Lower leg skin (tissue), 3 donors: ENCODE measurements around the gene DDX60.

Source experiments
- POLR2A ChIP-seq, 2 donors: fragments of 450-650 bp; IDR thresholded peaks; one replicate each; pipeline ENCODE4 v1.6.1; 2016 to 2017; ENCODE audit warnings: antibody characterized with exemption in 2 of 2, mild to moderate bottlenecking in 1 of 2, moderate library complexity in 1 of 2
- TF ChIP-seq, protein P1 (sequence below), 3 donors: fragments of 450-650 bp; IDR thresholded peaks; one replicate each; pipeline ENCODE4 v1.5.1; 2016; ENCODE audit warnings: antibody characterized with exemption in 3 of 3, mild to moderate bottlenecking in 3 of 3, moderate library complexity in 2 of 3

DNA sequence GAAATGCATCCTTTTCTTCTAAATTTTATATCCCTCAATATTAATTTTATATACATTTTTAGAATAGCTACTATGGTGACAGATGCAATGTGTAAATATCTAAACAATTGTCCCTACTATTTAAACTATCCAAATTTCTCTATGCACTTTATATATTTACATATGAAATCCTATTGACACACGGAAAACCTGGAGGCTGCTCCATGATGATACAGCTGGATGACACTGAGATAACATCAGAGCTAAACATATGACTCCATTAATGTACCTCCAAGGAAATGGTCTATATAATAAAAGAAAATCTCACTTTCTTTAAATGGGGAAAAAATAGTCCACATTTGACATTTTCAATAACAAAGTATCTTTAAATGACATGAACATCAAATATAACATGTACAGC is 43.7 kb downstream of the DDX60 start:
- TF ChIP-seq, protein P1, sequence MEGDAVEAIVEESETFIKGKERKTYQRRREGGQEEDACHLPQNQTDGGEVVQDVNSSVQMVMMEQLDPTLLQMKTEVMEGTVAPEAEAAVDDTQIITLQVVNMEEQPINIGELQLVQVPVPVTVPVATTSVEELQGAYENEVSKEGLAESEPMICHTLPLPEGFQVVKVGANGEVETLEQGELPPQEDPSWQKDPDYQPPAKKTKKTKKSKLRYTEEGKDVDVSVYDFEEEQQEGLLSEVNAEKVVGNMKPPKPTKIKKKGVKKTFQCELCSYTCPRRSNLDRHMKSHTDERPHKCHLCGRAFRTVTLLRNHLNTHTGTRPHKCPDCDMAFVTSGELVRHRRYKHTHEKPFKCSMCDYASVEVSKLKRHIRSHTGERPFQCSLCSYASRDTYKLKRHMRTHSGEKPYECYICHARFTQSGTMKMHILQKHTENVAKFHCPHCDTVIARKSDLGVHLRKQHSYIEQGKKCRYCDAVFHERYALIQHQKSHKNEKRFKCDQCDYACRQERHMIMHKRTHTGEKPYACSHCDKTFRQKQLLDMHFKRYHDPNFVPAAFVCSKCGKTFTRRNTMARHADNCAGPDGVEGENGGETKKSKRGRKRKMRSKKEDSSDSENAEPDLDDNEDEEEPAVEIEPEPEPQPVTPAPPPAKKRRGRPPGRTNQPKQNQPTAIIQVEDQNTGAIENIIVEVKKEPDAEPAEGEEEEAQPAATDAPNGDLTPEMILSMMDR (IDR thresholded peaks at IDR 0.05): no peak
- TF ChIP-seq POLR2A (IDR thresholded peaks at IDR 0.05): no peak
